GM12875 (cell line): Measurements from ENCODE around the gene PDGFA.

ENCODE experiments used
- H3K4me3 ChIP-seq: one replicate; pipeline ENCODE4 v1.5.1; 2011; ENCODE audit warnings: low read depth, low read length, control low read depth
- CTCF ChIP-seq: IDR thresholded peaks from 2 replicates; pipeline ENCODE4 v1.5.1; 2011; ENCODE audit warnings: low read depth, mild to moderate bottlenecking, control low read depth, inconsistent platforms, low read length, moderate library complexity, borderline replicate concordance; ENCODE audit not compliant: insufficient read depth

PDGFA gene

DNA sequence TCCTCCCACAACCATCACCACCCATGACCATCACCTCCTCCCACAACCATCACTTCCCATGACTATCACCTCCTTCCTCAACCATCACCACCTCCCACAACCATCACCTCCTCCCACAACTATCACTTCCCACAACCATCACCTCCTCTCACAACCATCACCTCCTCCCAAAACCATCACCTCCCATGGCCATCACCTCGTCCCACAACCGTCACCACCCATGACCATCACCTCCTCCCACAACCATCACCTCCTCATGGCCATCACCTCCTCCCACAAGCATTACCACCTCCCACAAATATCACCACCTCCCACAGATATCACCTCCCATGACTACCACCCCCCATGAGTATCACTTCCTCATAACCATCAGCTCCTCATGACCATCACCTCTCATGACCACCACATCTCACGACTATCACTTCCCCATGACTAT lies 52.2 kb downstream of the PDGFA start:
- no peak for TF ChIP-seq CTCF
- no peak overlapping the region for H3K4me3 ChIP-seq

DNA sequence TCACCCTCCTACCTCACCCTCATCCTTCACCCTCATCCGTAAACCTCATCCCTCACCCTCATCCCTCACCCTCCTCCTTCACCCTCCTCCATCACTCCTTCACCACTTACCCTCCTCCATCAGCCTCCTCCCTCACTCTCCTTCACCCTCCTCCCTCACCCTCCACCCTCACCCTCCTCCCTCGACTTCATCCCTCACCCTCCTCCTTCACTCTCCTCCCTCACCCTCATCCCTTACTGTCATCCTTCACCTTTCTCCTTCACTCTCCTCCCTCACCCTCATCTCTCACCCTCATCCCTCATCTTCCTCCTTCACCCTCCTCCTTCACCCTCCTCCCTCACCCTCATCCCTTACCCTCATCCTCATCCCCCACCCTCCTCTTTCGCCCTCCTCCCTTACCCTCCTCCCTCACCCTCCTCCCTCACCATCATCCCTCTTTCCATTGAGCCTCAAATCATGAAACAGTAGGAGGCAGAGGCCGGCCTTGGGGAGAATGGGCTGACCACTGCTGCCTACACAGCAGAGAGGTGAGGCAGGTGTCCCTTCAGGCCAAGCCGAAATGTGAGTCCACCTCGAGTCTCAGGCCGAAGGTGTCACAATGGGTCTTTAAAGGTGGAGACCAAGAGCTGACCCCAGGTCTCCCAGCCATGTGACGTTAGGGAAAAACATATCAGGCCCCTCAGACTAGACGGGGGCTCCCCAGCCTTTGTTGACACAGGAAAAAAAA lies 53.0 kb downstream of the PDGFA start:
- H3K4me3 ChIP-seq: no peak overlapping the region
- no peak for TF ChIP-seq CTCF

DNA sequence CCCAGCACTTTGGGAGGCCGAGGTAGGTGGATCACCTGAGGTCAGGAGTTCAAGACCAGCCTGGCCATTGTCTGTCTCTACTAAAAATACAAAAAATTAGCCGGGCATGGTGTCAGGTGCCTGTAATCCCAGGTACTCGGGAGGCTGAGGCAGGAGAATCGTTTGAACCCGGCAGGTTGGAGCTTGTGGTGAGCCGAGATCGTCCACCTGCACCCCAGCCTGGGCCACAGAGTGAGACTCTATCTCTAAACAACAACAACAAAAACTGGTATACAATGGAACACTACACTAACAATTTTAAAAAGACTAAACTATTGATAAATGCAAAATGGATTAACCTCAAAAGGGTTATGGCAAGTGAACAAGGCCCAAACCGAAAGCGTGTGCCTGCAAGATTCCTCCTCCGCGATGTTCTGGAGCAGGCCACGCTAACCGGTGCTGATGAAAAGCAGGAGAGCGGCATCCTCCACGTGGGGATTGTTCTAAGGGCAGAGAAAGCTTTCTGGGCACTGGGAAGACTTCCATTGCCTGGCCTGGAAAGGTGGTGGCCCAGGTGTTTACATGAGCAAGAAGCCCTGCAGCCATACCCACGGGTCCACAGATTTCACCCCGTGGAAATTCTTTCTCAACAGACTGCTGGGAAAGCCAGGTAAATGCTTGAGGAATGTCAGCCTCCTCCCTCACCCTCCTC lies 53.8 kb downstream of the PDGFA start:
- no peak for TF ChIP-seq CTCF
- no peak overlapping the region for H3K4me3 ChIP-seq

GRCh38 chr7:464454-465401 lies 54.9 kb downstream of the PDGFA start:
- H3K4me3 ChIP-seq: no peak overlapping the region
- no peak for TF ChIP-seq CTCF

- no peak for TF ChIP-seq CTCF
- H3K4me3 ChIP-seq: no peak overlapping the region
These were observed 55.7 kb downstream of the PDGFA start for GRCh38 chr7:463817-464453.

DNA sequence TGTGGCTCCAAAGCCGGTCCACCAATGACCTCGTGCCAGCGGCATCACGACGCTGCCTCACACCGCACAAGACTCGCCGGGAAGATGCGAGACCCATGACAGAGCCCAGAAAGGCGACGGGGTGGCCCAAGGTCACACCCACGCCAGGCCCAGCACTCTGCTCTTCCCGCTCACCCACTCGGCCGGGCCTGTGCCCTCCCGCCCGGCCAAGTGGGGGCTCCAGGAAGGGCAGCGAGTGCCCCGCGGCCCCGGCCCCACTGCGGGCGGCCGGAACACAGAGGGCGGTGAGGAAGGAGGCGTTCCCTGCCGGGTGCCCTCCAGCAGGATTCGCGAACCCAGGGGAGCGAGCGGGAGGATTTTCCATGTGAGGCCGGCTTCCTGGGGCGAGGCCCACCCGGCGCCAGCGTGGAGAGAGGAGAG lies 56.3 kb downstream of the PDGFA start:
- no peak overlapping the region for H3K4me3 ChIP-seq
- no peak for TF ChIP-seq CTCF
